Thoracic aorta (tissue), 2 donors: ENCODE results near the gene SH3BGRL. TPM values are rescaled to one million over a fixed set of nuclear protein-coding genes. Genes with fewer than 3 reads are reported as not detected.

Source experiments
- ATAC-seq: fragments of 150-250 bp; one replicate; pipeline ENCODE4 v1.8.0; 2017; ENCODE audit warnings: low read depth; ENCODE audit not compliant: insufficient number of reproducible peaks, low FRiP score
- DNase-seq: peaks from one replicate; pipeline ENCODE4 v3.0.0-alpha.2; 2020; ENCODE audit warnings: low spot score
- H3K27ac ChIP-seq, 2 donors: fragments of 200-600 bp; sonication (generic); 1 replicate in 1 of 2; 2 replicates in 1 of 2; pipeline ENCODE4 v1.5.1; 2016; ENCODE audit warnings: mild to moderate bottlenecking in 2 of 2, moderate library complexity in 2 of 2
- H3K27me3 ChIP-seq: fragments of 200-600 bp; sonication (generic); replicated peaks from 2 replicates; pipeline ENCODE4 v1.6.0; 2016; ENCODE audit warnings: mild to moderate bottlenecking; ENCODE audit not compliant: insufficient read depth
- H3K36me3 ChIP-seq: fragments of 200-600 bp; sonication (generic); one replicate; pipeline ENCODE4 v1.5.1; 2016
- H3K4me1 ChIP-seq, 2 donors: fragments of 200-600 bp; sonication (generic); 1 replicate in 1 of 2; 2 replicates in 1 of 2; pipeline versions ENCODE4 v1.5.1 to v1.6.0; 2016; ENCODE audit warnings: low read depth in 2 of 2, mild to moderate bottlenecking in 1 of 2; ENCODE audit not compliant: control insufficient read depth in 1 of 2
- H3K4me3 ChIP-seq: fragments of 200-600 bp; sonication (generic); 2 replicates; pipeline ENCODE4 v1.5.1; 2016; ENCODE audit warnings: mild to moderate bottlenecking
- H3K9me3 ChIP-seq: fragments of 200-600 bp; sonication (generic); 2 replicates; pipeline ENCODE4 v1.5.1; 2016
- total RNA-seq, 2 donors: library from RNA; depleted of rRNA; stranded (reverse); fragments of >200 nt; gene quantifications; one replicate each; pipeline versions ENCODE4 v1.1.0 to v1.2.3, GENCODE V29; 2016
- TF ChIP-seq, protein P1 (sequence below): fragments of 200-600 bp; sonication (generic); IDR thresholded peaks from one replicate; pipeline ENCODE4 v1.5.1; 2019; ENCODE audit warnings: antibody characterized with exemption

The SH3BGRL gene
- total RNA-seq, 2 donors from 2014 or later: 196 to 218 TPM

DNA sequence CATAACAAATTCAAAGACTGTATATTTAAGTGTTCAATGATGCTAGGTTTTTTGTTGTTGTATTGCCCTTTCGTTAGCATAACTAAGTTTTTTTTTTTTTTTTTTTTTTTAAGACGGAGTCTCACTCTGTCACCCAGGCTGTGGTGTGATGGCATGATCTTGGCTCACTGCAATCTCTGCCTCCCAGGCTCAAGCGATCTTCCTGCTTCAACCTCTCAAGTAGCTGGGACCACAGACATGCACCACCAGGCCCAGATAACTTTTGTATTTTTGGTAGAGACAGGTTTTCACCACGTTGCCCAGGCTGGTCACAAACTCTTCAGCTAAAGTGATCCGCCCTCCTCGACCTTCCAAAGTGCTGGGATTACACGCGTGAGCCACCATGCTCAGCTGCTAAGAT is 7.0 kb downstream of the SH3BGRL start:
- Histone ChIP-seq H3K9me3 (no peaks in the 10 kb centered on the region), H3K4me1 (peaks cover 0 to 3% of the 10 kb centered on the region in 2 donors), H3K4me3 (no peak overlapping the region), H3K27ac (no peak overlapping the region), H3K27me3 (no peaks in the 10 kb centered on the region), H3K36me3 (no peaks in the 10 kb centered on the region)
- no peak for ATAC-seq
- no peak for DNase-seq
- TF ChIP-seq, protein P1, sequence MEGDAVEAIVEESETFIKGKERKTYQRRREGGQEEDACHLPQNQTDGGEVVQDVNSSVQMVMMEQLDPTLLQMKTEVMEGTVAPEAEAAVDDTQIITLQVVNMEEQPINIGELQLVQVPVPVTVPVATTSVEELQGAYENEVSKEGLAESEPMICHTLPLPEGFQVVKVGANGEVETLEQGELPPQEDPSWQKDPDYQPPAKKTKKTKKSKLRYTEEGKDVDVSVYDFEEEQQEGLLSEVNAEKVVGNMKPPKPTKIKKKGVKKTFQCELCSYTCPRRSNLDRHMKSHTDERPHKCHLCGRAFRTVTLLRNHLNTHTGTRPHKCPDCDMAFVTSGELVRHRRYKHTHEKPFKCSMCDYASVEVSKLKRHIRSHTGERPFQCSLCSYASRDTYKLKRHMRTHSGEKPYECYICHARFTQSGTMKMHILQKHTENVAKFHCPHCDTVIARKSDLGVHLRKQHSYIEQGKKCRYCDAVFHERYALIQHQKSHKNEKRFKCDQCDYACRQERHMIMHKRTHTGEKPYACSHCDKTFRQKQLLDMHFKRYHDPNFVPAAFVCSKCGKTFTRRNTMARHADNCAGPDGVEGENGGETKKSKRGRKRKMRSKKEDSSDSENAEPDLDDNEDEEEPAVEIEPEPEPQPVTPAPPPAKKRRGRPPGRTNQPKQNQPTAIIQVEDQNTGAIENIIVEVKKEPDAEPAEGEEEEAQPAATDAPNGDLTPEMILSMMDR: no peak

DNA sequence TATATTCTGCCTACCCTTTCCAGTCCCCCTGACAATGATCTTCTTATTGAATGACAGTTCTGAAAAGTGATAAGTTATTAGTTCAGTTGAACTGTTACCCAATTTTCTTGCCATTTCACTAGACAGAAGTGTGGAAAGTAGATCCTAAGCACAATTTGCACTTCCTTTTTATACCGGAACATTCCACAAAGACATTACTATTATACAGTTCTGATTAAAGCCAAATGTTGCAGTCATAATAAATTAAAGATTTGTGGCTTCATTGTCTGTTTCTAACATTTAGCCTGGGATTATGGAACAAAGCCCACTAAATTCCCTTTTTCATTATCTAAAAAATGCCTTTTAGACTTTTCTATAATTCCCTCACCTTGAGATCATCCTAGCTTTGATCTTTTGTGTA is 13.8 kb downstream of the SH3BGRL start:
- DNase-seq: no peak
- no peak overlapping the region for H3K4me3 ChIP-seq
- TF ChIP-seq, protein P1: no peak
- no peaks in the 10 kb centered on the region for H3K9me3 ChIP-seq
- H3K4me1 ChIP-seq: no peaks in the 10 kb centered on the region
- ATAC-seq: no peak
- H3K36me3 ChIP-seq: no peaks in the 10 kb centered on the region
- no peaks in the 10 kb centered on the region for H3K27me3 ChIP-seq
- H3K27ac ChIP-seq: no peak overlapping the region

DNA sequence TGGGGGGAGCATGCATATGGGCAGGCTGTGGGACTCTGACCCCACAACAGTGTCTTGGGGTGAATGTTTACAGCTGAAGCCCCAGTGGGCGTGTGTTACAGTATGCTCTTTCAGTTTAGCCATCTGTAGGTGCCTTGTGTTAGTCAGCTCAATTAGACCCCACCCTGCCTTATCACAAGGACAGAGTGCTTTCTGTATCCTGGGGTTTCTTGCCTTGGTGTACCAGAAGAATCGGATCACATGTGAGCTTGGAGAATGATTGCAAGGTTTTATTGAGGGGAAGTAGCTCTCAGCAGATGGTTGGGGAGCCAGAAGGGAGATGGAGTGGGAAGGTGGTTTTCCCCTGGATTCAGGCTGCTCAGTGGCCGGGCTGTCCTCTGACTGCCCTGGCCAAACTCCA is 27.3 kb downstream of the SH3BGRL start:
- Histone ChIP-seq H3K27ac (no peak overlapping the region), H3K4me3 (no peak overlapping the region), H3K4me1 (peaks cover 0 to 8% of the 10 kb centered on the region in 2 donors), H3K36me3 (no peaks in the 10 kb centered on the region), H3K9me3 (no peaks in the 10 kb centered on the region), H3K27me3 (no peaks in the 10 kb centered on the region)
- TF ChIP-seq, protein P1: no peak
- DNase-seq (no peak), ATAC-seq (no peak)

DNA sequence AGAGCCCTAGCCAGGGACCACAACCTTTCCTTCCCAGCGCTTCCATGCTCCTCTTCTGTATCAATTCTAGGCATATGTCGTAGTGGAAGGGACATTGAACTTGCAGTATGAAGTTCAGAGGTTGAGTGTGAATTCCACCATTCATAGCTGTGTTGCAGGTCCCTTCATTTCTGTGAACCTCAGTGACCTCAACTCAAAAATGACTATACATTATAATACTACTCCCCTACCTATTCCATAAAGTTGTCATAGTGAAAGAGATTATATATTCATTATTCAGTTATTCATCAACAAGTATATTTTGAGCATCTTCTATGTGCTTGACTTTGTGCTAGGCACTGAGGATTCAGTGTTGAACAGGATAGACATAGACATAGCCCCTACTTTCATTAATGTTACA is 28.0 kb downstream of the SH3BGRL start:
- Histone ChIP-seq H3K9me3 (no peaks in the 10 kb centered on the region), H3K36me3 (no peaks in the 10 kb centered on the region), H3K4me1 (peaks cover 0 to 8% of the 10 kb centered on the region in 2 donors), H3K4me3 (no peak overlapping the region), H3K27ac (no peak overlapping the region), H3K27me3 (no peaks in the 10 kb centered on the region)
- TF ChIP-seq, protein P1: no peak
- ATAC-seq: no peak
- DNase-seq: no peak

DNA sequence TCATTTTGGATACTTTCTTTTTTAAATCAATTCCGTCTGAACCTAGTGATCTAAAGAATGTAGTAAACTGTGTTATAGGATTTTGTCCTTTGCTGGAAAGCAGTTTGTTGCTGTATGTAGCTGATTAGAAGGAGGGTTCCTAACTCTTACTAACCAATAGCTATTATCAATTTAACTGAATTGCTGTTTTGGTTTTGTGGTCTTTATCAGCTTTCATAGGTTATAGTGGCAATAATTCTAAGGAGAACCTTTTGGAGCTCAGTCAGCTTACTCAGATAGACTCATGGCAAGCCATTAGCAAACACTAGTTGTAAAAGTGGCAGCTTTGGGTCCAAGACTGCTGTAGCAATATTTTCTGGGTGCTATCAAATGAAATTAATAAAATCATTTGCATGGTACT is 29.6 kb downstream of the SH3BGRL start:
- no peaks in the 10 kb centered on the region for H3K27me3 ChIP-seq
- H3K27ac ChIP-seq: no peak overlapping the region
- H3K36me3 ChIP-seq: no peaks in the 10 kb centered on the region
- peaks cover 0 to 8% of the 10 kb centered on the region in 2 donors for H3K4me1 ChIP-seq
- H3K9me3 ChIP-seq: no peaks in the 10 kb centered on the region
- TF ChIP-seq, protein P1: no peak
- DNase-seq (no peak), ATAC-seq (no peak)
- H3K4me3 ChIP-seq: no peak overlapping the region
